DMS 273 treated with DMSO at 0.1 percent for 48 hours (cell line): ENCODE data around the gene DYNLL2.
"Not testable (repeated sequence)": the region's sequence is repeated elsewhere in the genome, so short reads cannot be mapped to it uniquely, and the experiment has no call there.

Source experiments
- DNase-seq: peaks from one replicate; lab custom pipeline; 2025; lab: John Stamatoyannopoulos, UW

DYNLL2 gene

DNA sequence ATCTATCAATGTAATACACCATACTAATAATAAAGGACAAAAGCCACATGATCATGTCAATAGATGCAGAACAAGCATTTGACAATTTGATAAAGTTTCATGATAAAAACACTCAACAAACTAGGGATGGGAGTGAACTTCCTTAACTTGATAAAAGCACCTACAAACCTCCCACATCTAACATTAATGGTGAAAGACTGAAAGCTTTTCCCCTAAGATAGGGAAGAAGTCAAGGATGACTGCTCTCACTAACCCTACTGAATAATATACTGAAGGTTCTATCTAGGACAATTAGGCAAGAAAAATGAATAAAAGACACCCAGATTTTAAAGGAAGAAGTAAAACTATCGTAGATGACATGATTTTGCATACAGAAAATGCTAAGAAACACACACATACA is 10.4 kb upstream of the DYNLL2 start:
- no peak for DNase-seq

DNA sequence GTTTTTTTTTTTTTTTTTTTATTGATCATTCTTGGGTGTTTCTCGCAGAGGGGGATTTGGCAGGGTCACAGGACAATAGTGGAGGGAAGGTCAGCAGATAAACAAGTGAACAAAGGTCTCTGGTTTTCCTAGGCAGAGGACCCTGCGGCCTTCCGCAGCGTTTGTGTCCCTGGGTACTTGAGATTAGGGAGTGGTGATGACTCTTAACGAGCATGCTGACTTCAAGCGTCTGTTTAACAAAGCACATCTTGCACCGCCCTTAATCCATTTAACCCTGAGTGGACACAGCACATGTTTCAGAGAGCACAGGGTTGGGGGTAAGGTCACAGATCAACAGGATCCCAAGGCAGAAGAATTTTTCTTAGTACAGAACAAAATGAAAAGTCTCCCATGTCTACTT is 10.0 kb upstream of the DYNLL2 start:
- not testable (repeated sequence) for DNase-seq

DNA sequence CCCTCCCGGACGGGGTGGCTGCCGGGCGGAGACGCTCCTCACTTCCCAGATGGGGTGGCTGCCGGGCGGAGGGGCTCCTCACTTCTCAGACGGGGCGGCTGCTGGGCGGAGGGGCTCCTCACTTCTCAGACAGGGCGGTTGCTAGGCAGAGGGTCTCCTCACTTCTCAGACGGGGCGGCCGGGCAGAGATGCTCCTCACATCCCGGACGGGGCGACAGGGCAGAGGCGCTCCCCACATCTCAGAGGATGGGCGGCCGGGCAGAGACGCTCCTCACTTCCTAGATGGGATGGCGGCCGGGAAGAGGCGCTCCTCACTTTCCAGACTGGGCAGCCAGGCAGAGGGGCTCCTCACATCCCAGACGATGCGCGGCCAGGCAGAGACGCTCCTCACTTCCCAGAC is 8.8 kb upstream of the DYNLL2 start:
- DNase-seq: not testable (repeated sequence)

DNA sequence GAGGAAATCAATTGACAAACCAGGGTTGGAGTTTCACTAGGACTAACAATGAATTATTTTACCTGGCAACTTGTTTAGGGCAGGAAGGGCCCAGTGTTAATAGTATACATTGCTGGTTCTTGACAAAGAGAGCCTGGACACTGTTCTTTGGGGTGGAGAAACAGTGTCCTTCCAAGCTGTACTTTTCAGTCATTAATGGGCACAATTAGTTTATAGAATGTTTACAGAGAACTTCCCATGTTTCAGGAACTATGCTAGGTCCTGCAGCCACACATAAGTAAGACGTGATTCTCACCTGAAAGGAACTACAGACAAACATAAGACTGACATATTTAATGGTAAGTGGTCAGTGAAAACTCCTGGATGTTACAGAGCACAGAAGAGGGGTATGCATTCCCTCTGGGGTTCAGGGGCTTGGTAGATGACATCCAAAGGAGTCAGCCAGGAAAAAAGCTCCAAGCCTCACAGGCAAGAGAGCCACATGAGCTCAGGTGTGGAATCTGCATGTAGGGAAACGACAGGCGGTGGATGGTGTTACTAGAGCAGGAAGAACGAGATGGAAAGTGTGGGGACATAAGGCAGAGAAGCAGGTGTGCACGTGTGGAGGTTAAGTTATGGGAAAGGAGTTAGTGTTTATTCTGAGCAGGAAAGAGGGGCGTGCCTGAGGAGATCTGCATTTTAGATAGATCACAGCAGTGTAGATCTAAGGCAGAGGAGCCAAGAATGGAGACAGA is 3.8 kb upstream of the DYNLL2 start:
- DNase-seq: no peak

DNA sequence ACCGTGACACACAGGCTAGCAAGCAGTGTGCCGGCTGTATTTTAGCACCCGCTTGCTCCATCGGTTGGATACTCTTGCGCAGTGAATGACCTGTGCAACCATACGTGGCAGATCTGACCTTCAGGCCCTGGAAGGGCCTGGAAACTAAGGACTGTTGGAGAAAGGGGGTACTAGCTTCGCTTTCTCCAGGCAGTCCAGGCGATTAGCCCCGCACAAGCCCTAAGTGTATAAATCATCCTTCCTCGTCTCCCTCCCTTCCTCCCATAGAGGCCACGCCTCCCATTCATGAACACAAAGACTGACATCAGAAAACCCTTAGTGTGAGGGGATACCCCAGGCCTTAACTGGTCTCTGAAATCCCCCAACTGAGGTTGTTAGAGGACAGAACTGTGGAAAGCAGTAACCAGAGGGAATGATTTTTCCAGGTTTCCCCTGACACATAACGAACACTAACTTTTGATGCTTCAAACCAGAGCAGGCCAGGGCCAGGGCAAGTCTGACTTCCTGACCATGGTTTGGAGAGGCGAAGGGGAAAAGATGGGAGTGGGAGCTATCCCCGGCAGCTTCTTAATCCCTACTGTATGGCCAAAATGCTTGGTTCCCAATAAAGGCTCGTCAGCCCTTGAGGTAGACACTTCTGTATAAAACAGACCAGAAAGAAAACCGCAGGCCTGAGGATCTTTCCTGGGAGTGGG is 1.4 kb upstream of the DYNLL2 start:
- DNase-seq: no peak

DNA sequence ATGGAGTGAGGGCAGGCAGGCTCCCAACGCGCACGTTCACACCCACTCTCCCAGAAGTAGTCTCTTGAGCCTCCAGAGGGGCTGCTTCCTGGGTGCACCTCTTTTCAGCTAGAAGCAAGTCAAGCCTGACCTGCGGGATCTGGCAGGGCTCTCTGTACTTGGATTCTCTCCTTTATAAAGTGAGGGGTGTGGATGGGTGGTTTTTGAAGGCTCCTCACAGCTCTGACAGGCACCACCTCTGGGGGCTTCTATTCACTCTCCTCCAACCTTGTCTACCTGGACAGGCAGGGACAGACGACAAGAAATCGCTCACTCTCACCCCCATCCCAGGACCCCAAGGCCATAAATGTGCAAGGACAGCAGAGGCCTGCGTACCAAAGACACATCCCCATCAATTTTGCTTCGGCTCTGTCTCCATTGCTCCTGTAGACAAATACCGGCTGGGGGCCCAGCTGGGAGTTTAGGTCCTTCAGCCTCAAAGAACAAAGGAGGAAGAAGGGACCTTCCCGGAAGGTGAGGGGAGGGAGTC is 814 bp upstream of the DYNLL2 start:
- no peak for DNase-seq

DNA sequence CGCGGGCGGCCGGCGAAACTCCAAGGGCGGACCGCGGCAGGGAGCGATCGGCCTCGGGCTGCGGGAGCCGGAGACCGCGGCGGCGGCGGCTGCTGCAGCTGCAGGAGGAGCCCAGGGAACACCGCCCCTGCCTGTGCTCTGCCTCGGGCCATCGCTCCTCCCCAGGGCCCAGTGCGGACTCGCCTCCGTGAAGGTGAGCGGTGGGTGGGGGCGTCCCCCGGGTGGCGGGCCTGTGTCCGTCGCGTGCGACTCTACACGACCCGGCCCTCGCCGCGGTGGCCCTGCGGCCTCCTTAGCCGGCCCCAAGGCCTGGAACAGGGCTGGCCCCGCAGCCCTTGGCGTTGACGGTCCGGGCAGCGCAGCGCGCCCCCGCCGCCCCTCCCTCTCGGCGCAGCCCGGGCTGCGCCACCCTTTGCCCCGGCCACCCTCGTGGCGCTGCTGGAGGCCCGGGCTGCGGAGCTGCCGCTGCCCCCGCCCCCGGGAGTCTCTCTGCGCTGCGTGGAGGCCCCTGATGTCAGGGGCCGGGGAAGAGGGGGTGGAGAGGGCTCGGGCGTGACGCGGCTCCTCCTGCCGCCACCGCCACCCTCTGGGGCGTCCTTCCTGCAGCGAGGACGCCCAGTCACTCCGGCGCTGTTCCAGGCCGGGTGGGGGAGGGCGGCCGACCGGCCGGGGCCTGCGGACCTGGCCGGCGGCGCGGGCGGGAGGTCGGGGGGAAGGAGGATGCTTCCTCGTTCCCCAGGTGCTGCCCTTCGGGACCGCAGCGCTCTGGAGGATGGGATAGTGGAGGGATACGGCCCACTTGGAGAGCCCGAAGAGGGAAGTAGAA is 485 bp downstream of the DYNLL2 start:
- DNase-seq: no peak

DNA sequence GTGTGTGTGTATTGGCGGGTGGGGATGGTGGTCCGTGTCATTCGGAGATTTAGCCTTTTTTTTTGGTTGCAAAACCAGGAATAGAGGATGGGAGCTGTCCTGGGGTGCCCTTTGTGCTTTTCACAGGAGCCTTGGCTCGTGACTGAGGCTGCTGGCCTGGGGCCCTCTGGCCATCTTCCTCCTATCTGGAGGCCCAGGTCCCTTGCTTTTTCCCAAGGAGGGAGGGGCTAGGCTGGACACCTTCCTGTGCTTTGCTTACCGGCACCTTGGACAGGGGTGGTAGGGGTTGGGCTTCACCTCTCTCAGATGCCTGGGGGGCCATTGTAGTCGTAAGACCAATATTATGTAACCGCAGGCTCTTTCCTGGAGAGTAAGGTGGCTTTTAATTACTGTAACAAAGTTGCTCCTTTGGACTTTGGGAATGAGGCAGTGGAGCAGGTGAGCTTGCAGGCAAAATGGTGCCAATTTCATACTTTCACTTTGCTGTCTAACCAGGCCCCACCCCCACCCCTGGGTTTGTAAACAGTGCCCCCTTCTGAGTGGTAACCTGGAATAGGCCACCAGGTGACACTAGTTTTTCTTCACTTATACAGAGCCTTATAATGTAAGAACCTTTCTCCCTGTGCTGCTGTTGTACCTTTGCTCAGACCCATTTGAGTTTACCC is 1.2 kb downstream of the DYNLL2 start:
- DNase-seq: no peak

DNA sequence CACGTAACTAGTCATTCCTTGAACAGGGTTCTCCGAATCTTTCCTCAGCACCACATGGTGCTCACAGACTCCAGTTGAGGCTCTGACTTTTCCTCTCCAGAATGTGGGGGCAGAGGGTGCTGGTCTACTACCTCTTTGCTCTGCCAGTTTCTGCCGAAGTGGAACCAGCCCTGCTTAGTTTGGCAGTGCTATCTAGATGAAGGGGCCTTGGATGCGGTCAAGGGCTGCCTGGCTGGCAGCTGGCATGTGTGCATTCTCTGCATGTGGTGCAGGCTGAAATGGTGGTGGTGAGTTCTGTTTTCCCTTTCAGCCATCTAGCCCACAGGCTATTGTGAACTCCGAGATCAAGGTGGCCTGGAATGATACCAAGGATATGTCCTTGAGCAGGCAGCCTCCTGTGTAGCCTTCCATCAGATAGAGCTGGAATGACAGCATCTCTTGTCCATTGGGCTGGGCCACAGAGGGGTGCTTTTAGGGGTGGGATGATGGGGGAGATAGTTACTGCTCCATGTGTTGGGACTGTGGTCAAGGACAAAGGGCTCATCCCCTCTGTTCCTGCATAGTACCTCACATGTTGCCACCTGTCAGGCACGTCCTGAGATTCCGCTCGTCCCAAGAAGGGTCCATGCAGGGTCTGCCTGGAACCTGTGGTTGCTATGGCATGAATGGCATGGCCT is 2.0 kb downstream of the DYNLL2 start:
- no peak for DNase-seq

DNA sequence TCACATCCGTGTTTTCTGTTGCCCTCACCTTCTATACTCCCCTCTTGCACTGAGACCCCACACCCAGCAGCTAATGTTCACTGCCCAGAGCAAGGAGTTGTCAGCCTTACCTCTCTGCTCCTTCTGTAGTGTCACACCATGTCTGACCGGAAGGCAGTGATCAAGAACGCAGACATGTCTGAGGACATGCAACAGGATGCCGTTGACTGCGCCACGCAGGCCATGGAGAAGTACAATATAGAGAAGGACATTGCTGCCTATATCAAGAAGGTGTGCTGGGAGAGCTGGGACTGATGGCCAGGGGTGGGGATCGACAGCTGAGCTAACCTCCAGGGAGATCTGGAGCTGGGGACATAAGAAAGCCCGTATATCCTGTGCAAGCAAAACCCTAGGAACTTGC is 3.7 kb downstream of the DYNLL2 start:
- no peak for DNase-seq

DNA sequence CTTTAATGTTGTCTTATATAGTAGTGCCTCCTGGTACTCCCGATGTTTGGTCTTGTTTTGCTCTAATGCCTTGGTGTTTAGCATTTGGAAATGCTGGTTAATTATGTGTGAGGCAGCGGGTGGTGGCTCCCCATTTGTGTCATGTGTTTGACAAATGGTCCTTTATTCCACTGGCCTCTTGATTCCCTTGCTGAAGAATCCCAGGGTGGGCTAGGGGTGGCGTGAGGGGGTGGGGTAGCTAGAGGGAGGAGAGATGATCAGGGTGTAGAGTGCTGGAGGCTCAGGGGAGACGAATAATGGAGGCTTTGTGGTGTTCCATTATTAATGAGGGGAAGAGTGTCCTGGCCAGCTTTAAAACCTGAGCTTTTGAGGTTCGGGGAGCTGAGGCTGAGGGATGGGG is 5.4 kb downstream of the DYNLL2 start:
- no peak for DNase-seq

DNA sequence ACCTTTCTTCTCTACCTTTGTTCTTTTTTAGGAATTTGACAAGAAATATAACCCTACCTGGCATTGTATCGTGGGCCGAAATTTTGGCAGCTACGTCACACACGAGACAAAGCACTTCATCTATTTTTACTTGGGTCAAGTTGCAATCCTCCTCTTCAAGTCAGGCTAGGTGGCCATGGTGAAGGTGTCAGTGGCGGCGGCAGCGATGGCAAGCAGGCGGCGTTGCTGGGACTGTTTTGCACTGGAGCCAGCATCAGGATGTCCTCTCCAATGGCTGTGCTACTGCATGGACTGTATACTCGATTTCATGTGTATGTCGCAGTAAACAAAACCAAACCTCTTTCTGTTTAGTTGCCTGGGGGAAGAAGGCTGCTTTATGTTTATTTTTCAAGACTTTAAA is 5.9 kb downstream of the DYNLL2 start:
- no peak for DNase-seq

DNA sequence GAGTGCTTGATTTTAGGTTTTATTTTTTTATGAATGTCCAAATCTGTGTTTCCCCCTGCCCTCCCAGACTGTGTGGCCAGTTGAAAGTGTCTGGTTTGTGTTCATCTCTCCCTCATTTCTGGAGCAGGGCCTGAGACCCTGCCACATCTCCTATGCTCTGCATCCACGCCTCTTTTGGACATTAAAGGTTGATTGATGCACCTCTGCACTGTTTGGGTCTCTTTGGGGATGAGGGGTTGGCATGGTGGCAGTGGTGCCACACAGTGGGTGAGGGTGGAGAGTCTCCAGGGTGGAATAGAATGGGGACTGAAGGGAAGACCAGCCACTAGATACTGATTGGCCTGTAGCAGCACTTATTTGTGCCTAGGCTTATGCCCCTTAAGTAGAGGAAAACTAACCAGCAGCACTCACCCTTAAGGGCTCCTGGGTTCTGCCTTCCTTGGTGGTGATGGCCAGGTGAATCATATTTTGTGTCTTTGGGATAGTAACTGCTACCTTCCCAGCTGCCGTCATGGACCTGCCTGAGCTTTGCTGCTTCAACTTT is 7.9 kb downstream of the DYNLL2 start:
- no peak for DNase-seq

DNA sequence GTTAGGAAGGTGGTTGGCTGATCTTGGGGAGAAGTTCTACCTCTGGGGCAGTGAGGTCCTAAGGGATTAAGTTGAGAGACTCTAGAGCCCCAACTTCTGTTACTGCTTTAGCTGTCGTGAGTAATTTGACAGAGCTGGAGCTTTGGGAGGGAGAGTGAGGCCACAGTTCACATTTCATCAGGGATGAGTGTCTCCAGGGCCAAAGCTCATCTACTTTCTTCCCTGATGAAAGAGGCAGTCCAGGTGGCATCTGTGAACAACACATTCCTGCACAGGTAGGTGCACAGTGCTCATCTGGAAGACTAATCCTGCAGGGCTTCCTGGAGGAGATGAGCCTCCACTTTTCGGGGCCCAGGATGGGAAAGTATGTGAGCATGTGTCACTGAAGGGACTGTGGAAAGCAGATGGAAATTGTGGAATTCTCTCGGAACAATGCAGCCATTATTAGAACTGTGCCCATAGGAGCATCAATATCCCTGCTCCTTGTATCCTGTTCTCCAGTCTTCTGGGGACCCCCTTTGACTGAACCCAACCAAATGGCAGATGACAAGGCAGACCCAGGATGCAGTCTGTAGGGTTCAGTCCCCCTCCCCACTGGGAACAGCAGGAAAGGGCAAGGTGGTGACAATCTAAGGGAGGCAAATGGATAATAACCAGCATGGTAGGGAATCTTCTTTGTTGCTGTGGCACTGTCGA is 9.0 kb downstream of the DYNLL2 start:
- DNase-seq: no peak

DNA sequence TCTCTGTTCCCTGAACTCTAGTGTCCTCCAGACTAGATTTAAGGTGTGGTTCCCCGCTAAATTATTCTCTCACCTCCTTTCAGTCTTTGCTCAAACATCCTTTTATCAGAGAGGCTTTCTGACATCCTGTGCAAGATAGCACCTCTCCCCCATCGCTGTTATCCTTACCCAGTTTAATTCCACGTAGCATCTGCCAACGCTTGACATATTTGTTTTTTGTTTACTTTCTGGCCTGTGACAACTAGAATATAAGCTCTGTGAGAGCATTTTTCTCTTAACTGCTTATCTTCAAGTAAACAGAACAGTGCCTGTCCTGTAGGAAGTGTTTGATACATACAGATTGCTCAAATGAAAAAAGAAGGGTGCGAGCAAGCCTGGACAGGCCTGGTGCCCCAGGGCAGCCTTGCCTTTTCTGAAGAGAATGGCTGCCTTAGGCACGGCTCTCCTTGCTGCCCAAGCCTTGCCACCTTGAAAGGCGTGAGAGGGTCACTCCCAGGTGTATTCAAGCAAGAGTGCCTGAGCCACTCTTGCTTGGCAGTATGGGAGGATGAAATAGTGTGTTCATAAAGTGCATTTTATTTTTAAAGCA is 9.7 kb downstream of the DYNLL2 start:
- DNase-seq: no peak

DNA sequence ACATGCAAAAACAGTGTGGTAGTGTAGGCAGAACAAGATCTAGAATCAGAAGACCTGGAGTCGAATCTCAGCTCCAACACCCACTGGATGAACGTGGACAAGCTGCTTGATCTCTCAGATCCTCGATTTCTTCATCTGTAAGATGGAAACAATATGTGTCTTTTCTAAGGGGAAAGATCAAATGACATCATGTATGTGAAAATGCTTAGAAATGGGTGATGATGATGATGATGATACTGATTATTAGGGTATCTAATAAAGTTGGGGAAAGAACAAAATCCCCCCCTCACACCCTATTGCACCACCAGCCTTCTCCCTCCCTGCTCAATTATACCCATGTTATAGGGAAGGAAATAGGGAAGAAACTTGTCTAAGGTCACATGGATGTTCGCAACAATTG is 10.9 kb downstream of the DYNLL2 start:
- no peak for DNase-seq

DNA sequence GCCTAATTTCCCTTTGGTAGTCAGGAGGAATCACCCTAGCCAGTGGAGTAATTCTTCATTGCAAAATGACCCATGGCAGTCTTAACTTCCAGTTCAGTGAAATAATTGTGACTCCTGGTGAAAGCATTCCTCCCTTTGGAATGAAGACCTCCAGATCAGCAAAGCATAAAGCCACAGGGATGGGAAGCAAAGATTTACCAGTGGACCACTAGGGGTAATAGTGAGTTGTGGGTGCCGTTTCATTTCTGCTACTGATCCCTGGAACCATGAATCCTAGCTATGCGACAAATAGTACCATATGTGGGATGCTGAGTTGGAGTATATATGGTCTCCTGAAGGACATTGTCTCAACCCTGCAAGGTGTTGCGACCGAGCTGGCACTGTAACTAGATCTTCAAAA is 13.7 kb downstream of the DYNLL2 start:
- DNase-seq: no peak

DNA sequence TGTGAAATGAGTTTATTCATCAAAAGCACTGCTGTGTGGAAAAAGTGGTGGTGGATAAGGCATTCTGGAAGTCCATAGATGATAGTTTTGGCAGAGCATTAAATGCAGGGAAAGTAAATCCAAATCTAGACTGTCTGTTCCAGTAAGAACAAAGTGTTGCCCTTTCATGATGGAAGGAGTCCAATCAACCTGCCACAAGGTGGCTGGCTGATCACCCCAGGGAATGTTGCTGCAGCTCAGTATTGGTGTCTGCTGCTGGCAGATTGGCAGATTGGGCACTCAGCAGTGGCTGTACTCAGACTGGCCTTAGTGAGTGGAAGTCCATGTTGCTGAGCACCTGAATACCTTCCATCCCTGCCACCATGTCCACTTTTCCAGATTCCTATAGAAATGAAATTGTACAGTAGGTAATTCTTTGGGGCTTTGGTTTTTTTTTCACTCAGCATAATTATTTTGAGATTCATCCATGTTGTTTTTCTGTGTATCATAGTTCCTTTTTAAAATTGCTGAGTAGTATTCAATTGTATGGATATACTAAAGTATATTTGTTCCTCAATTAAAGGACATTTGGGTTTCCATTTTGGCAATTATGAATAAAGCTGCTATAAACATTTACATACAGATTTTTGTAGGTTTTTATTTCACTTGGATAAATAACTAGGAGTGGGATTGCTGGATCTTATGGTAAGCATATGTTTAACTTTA is 14.3 kb downstream of the DYNLL2 start:
- DNase-seq: no peak

DNA sequence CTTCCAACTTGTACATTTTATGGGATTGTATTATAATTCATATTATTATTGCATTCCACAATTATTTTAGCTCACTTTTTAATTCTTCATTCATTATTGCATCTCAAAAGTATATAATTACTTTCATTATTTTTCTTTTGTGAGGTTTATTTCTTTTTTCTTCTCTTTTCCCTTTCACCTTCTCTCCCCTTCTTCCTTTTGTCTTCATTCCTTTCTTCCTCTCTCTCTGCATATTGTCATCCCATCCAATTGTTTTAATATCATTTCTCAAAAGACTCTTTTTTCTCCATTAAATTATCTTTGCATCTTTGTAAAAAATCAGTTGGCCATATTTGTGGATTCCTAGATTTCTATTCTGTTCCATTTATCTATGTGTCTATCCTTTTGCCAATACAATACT is 17.3 kb downstream of the DYNLL2 start:
- no peak for DNase-seq

DNA sequence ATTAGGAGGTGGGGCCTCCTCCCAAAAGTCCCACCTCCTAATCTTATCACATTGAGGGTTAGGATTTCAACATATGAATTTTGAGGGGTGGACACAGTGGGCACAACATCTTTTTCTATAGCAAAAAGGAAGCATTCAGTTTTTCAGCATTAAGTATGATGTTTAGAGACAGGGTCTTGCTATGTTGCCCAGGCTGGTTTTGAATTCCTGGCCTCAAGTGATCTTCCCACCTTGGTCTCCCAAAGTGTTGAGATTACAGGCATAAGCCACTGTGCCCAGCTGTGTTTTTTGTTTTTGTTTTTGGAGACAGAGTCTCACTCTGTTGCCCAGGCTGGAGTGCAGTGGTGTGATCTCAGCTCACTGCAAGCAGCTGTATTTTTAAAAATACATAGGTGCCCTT is 18.7 kb downstream of the DYNLL2 start:
- DNase-seq: not testable (repeated sequence)
